Fibroblast of skin of scalp (primary cell): ENCODE measurements around the gene TMCO4.
"Not testable (repeated sequence)": the region's sequence is repeated elsewhere in the genome, so short reads cannot be mapped to it uniquely, and the experiment has no call there.

Experiments used
- DNase-seq: peaks from one replicate; pipeline ENCODE4 v3.0.0-alpha.2; 2013

The TMCO4 gene

GRCh38 chr1:19654886-19655717, 144.6 kb downstream of the TMCO4 start:
- DNase-seq, result no peak

- no peak for DNase-seq
Observed at GRCh38 chr1:19654386-19654785, 145.3 kb downstream of the TMCO4 start.

GRCh38 chr1:19651141-19651737, 148.5 kb downstream of the TMCO4 start:
- peak; percentile 58 for DNase-seq

- DNase-seq, result no peak
Observed at GRCh38 chr1:19650416-19651140, 149.1 kb downstream of the TMCO4 start.

GRCh38 chr1:19648689-19649088, 151.0 kb downstream of the TMCO4 start:
- no peak for DNase-seq

GRCh38 chr1:19648239-19648638, 151.5 kb downstream of the TMCO4 start:
- DNase-seq, result no peak

- DNase-seq, result no peak
Observed at GRCh38 chr1:19647643-19648042, 152.1 kb downstream of the TMCO4 start.

GRCh38 chr1:19646377-19647319, 153.1 kb downstream of the TMCO4 start:
- no peak for DNase-seq

GRCh38 chr1:19645411-19646251, 154.1 kb downstream of the TMCO4 start:
- DNase-seq, result no peak

- DNase-seq, result no peak
Observed at GRCh38 chr1:19644681-19645410, 154.9 kb downstream of the TMCO4 start.

- DNase-seq, result no peak
Observed at GRCh38 chr1:19644395-19644680, 155.4 kb downstream of the TMCO4 start.

GRCh38 chr1:19643602-19644394, 155.9 kb downstream of the TMCO4 start, which contains the start of gene NBL1:
NBL1 (plus strand) TSS chr1:19644311; CDS start chr1:19655031, 10,720 bp downstream.
- DNase-seq, result peak; percentile 67

GRCh38 chr1:19643121-19643520, 156.6 kb downstream of the TMCO4 start:
- no peak for DNase-seq

GRCh38 chr1:19640363-19641316, 159.1 kb downstream of the TMCO4 start:
- DNase-seq, result peak; percentile 81

GRCh38 chr1:19639999-19640362, 159.7 kb downstream of the TMCO4 start:
- no peak for DNase-seq

GRCh38 chr1:19639228-19639627, 160.5 kb downstream of the TMCO4 start:
- DNase-seq, result not testable (repeated sequence)

- no peak for DNase-seq
Observed at GRCh38 chr1:19637606-19638005, 162.1 kb downstream of the TMCO4 start.

- DNase-seq, result not testable (repeated sequence)
Observed at GRCh38 chr1:19636749-19637148, 163.0 kb downstream of the TMCO4 start.

- no peak for DNase-seq
Observed at GRCh38 chr1:19636065-19636464, 163.7 kb downstream of the TMCO4 start.
